HepG2 (cell line): Measurements from ENCODE around the gene TSG101. TPM values are rescaled to one million over a fixed set of nuclear protein-coding genes. Genes with fewer than 3 reads are reported as not detected.

Experiments
- ATAC-seq: fragments of 200-7000 bp; cut with Tn5 transposase; 3 replicates; pipeline ENCODE4 v1.9.1; 2020; ENCODE audit warnings: mild to moderate bottlenecking, moderate library complexity
- BruUV-seq: library from RNA; stranded (reverse); fragments of 400-500 nt; replicated peaks from 2 replicates; lab custom pipeline; 2021; lab: Mats Ljungman, UMichigan
- CTCF ChIA-PET: fragments of 300-600 bp; formaldehyde crosslinking; extraction: SDS; loops from one replicate; lab custom pipeline; 2021; ENCODE audit warnings: low total read pairs, inconsistent platforms, low intra/inter-chr PET ratio; lab: Yijun Ruan, JAX
- POLR2A ChIA-PET: fragments of 350-600 bp; sonication (Branson Sonifier 250); formaldehyde crosslinking; loops from one replicate; lab custom pipeline; 2020; ENCODE audit warnings: antibody characterized with exemption, inconsistent platforms; lab: Yijun Ruan, JAX
- DNase-seq: peaks from one replicate; pipeline ENCODE4 v3.0.0-alpha.2; 2015; ENCODE audit warnings: low spot score
- FAIRE-seq: peaks from 3 replicates; lab custom pipeline; 2011; peaks lifted over from hg19 to GRCh38; lab: Jason Lieb, UNC
- H2AFZ ChIP-seq: one replicate; pipeline ENCODE4 v1.6.1; 2011; ENCODE audit warnings: low read length, inconsistent platforms
- H3K27ac ChIP-seq: fragments of 300-600 bp; 3 replicates; pipeline ENCODE4 v1.8.0; 2011; ENCODE audit warnings: mixed run types, mild to moderate bottlenecking, mixed read lengths, low read length, inconsistent platforms; ENCODE audit not compliant: insufficient read depth; ENCODE audit errors: extremely low read length
- H3K27me3 ChIP-seq, 2 experiments: fragments of 200-600 bp in 1 of 2; 2 replicates in 1 of 2; 3 replicates in 1 of 2; pipeline versions ENCODE4 v1.6.0 to v1.8.0; 2011; ENCODE audit warnings: low read length in 2 of 2, mild to moderate bottlenecking in 2 of 2, moderate library complexity in 2 of 2, inconsistent platforms in 1 of 2; ENCODE audit not compliant: insufficient read depth in 2 of 2, control insufficient read depth in 1 of 2
- H3K36me3 ChIP-seq, 2 experiments: fragments of 200-600 bp in 1 of 2; replicated peaks in 1 of 2; 2 replicates in 1 of 2; 3 replicates in 1 of 2; pipeline versions ENCODE4 v1.5.1 to v1.8.0; 2011; ENCODE audit warnings: low read length in 2 of 2, inconsistent platforms in 1 of 2; ENCODE audit not compliant: insufficient read depth in 2 of 2, control insufficient read depth in 1 of 2
- H3K4me1 ChIP-seq: 2 replicates; pipeline ENCODE4 v1.5.1; 2012; ENCODE audit warnings: low read length, inconsistent platforms; ENCODE audit not compliant: insufficient read depth
- H3K4me2 ChIP-seq: 2 replicates; pipeline ENCODE4 v1.6.0; 2011; ENCODE audit warnings: low read depth, low read length, inconsistent platforms
- H3K4me3 ChIP-seq, 3 experiments: fragments of 200-600 bp in 1 of 3; sonication (generic), shearing (Covaris generic) in 1 of 3; replicated peaks in 1 of 3; 2 replicates each; pipeline ENCODE4 v1.5.1; 2011 to 2016; ENCODE audit warnings: low read length in 3 of 3, inconsistent platforms in 2 of 3, low read depth in 2 of 3, mild to moderate bottlenecking in 2 of 3, control low read depth in 1 of 3, mixed read lengths in 1 of 3; ENCODE audit not compliant: insufficient read depth in 1 of 3
- H3K79me2 ChIP-seq: one replicate; pipeline ENCODE4 v1.6.1; 2011; ENCODE audit warnings: low read length, inconsistent platforms; ENCODE audit not compliant: insufficient read depth
- H3K9ac ChIP-seq: 2 replicates; pipeline ENCODE4 v1.6.0; 2011; ENCODE audit warnings: mild to moderate bottlenecking, low read depth, low read length, inconsistent platforms; ENCODE audit not compliant: insufficient read depth
- H3K9me3 ChIP-seq: 2 replicates; pipeline ENCODE4 v1.5.1; 2012; ENCODE audit warnings: mild to moderate bottlenecking, low read length
- H4K20me1 ChIP-seq: 2 replicates; pipeline ENCODE4 v1.6.0; 2011; ENCODE audit warnings: inconsistent platforms, mild to moderate bottlenecking, low read length, moderate library complexity; ENCODE audit not compliant: insufficient read depth
- AGO2 ChIP-seq: fragments of 200-400 bp; formaldehyde crosslinking; optimal IDR thresholded peaks from 2 replicates; pipeline ENCODE3; 2017; ENCODE audit warnings: mild to moderate bottlenecking, low read depth, low read length, moderate library complexity
- BCLAF1 ChIP-seq: fragments of 450-650 bp; IDR thresholded peaks from 2 replicates; pipeline ENCODE4 v1.6.1; 2017; ENCODE audit warnings: mild to moderate bottlenecking
- HOXA3 ChIP-seq: sonication (generic); formaldehyde crosslinking; IDR thresholded peaks from 2 replicates; pipeline ENCODE4 v1.5.0; 2020; ENCODE audit warnings: missing genetic modification reagents
- KDM4B ChIP-seq: sonication (generic); formaldehyde crosslinking; IDR thresholded peaks from 2 replicates; pipeline ENCODE4 v1.4.0; 2020; ENCODE audit warnings: missing genetic modification reagents
- NFKBIZ ChIP-seq: IDR thresholded peaks from 2 replicates; pipeline ENCODE4 v1.6.1; 2018; ENCODE audit warnings: missing genetic modification reagents, missing compliant biosample characterization
- NFYB ChIP-seq: sonication (generic); formaldehyde crosslinking; IDR thresholded peaks from 2 replicates; pipeline ENCODE4 v1.4.0; 2020; ENCODE audit warnings: missing genetic modification reagents
- NR1H2 ChIP-seq: sonication (generic); formaldehyde crosslinking; IDR thresholded peaks from 2 replicates; pipeline ENCODE4 v1.8.1; 2022; ENCODE audit warnings: low read depth, missing genetic modification reagents, borderline replicate concordance
- PHB2 ChIP-seq: fragments of 450-650 bp; IDR thresholded peaks from 2 replicates; pipeline ENCODE4 v1.6.1; 2018; ENCODE audit not compliant: partially characterized antibody
- PTBP1 ChIP-seq: fragments of 200-400 bp; formaldehyde crosslinking; IDR thresholded peaks from 2 replicates; pipeline ENCODE4 v1.6.1; 2018; ENCODE audit warnings: low read length, low read depth; ENCODE audit not compliant: poor library complexity, severe bottlenecking
- RFX3 ChIP-seq: IDR thresholded peaks from 2 replicates; pipeline ENCODE4 v1.6.1; 2016; ENCODE audit warnings: missing biosample characterization, missing genetic modification reagents
- SMAD1 ChIP-seq: sonication (generic); formaldehyde crosslinking; IDR thresholded peaks from 2 replicates; pipeline ENCODE4 v1.4.0; 2020; ENCODE audit warnings: missing genetic modification reagents, low read depth, mild to moderate bottlenecking, borderline replicate concordance
- SPEN ChIP-seq: sonication (generic); formaldehyde crosslinking; IDR thresholded peaks from 2 replicates; pipeline ENCODE4 v1.5.1; 2020; ENCODE audit warnings: low read depth, mild to moderate bottlenecking, missing genetic modification reagents
- THAP8 ChIP-seq: sonication (generic); formaldehyde crosslinking; IDR thresholded peaks from 2 replicates; pipeline ENCODE4 v1.5.1; 2020; ENCODE audit warnings: missing genetic modification reagents, mild to moderate bottlenecking, borderline replicate concordance
- THAP9 ChIP-seq: sonication (generic); formaldehyde crosslinking; IDR thresholded peaks from 2 replicates; pipeline ENCODE4; 2020; ENCODE audit warnings: missing genetic modification reagents, mild to moderate bottlenecking, borderline replicate concordance
- THYN1 ChIP-seq: sonication (generic); formaldehyde crosslinking; IDR thresholded peaks from 2 replicates; pipeline ENCODE4 v1.8.1; 2023; ENCODE audit warnings: low read depth, mild to moderate bottlenecking, moderate library complexity, missing genetic modification reagents, borderline replicate concordance
- TIGD3 ChIP-seq: sonication (generic); formaldehyde crosslinking; IDR thresholded peaks from 2 replicates; pipeline ENCODE4 v1.5.1; 2020; ENCODE audit warnings: mild to moderate bottlenecking, missing genetic modification reagents, borderline replicate concordance
- TP53 ChIP-seq: sonication (generic); formaldehyde crosslinking; conservative IDR thresholded peaks from 2 replicates; pipeline ENCODE4 v1.4.0; 2020; ENCODE audit warnings: missing genetic modification reagents
- ZNF33A ChIP-seq: sonication (generic); formaldehyde crosslinking; IDR thresholded peaks from 2 replicates; pipeline ENCODE4 v1.5.1; 2020; ENCODE audit warnings: missing genetic modification reagents, mild to moderate bottlenecking, moderate library complexity, borderline replicate concordance
- ZNF570 ChIP-seq: sonication (generic); formaldehyde crosslinking; IDR thresholded peaks from 2 replicates; pipeline ENCODE4 v1.4.0; 2020; ENCODE audit warnings: mild to moderate bottlenecking, missing genetic modification reagents, borderline replicate concordance
- WGBS: methylation state at CpG from one replicate; pipeline ENCODE4 v1.1.6; 2017; ENCODE audit warnings: low lambda C conversion rate; 5-methylcytosine and 5-hydroxymethylcytosine counted together
- in situ Hi-C: cut with HindIII; loops from 2 replicates; pipeline ENCODE4 v1.10.0; 2017; ENCODE audit warnings: low pct_unique_long_range_greater_than_20kb; ENCODE audit not compliant: extremely low pct_ligation_motif_present
- intact Hi-C: fragments of 100-400 bp; cut with micrococcal nuclease; formaldehyde crosslinking; loops from one replicate; pipeline ENCODE4 v1.10.0; 2022; ENCODE audit not compliant: unreplicated experiment
- polyA plus RNA-seq, 8 experiments: library from polyadenylated mRNA; depleted of rRNA in 3 of 8; stranded (reverse) in 7 of 8; unstranded in 1 of 8; fragments of >200 nt; fragmentation: Illumina TruSeq in 4 of 8; extraction: Trizol in 4 of 8; gene quantifications; 2 replicates each; pipeline versions ENCODE4 v1.2.1 to v1.2.3, GENCODE V29; 2011 to 2016; ENCODE audit warnings: low read depth in 4 of 8, missing spikeins in 1 of 8, mixed read lengths in 1 of 8; ENCODE audit not compliant: insufficient read depth in 1 of 8
- total RNA-seq, 5 experiments: library from RNA; depleted of rRNA; stranded (reverse); fragments of >200 nt; fragmentation: Illumina TruSeq; extraction: Trizol; gene quantifications; 2 replicates each; pipeline ENCODE4 v1.2.3, GENCODE V29; 2016; ENCODE audit warnings: low read depth in 1 of 5

The TSG101 gene
- total and polyA plus RNA-seq, 2 of the 13 experiments (the other 11 are each of a cell fraction or from before 2014, with no cell fraction given) = 69.3 to 206 TPM

- in situ Hi-C loops = no loop called here
- TF ChIP-seq AGO2 (no peak), ZNF33A (no peak), THAP8 (CRISPR knock-in tag) (no peak), THYN1 (CRISPR knock-in tag) (no peak), THAP9 (CRISPR knock-in tag) (no peak), NFKBIZ (CRISPR knock-in tag) (no peak), ZNF570 (CRISPR knock-in tag) (no peak), PTBP1 (no peak), PHB2 (no peak), TP53 (CRISPR knock-in tag) (no peak), TIGD3 (CRISPR knock-in tag) (no peak), BCLAF1 (no peak), NFYB (no peak), NR1H2 (CRISPR knock-in tag) (no peak), KDM4B (CRISPR knock-in tag) (no peak), SMAD1 (CRISPR knock-in tag) (no peak), SPEN (CRISPR knock-in tag) (no peak), HOXA3 (CRISPR knock-in tag) (no peak), RFX3 (CRISPR knock-in tag) (no peak)
These were observed 88.1 kb downstream of the TSG101 start for GRCh38 chr11:18438691-18439090.

More at GRCh38 chr11:18438691-18439090, 88.1 kb downstream of the TSG101 start:
- Histone ChIP-seq H3K9me3 (no peaks in the 10 kb centered on the region), H3K27ac (no peak overlapping the region), H3K4me3 (no peak overlapping the region), H3K27me3 (0 out of 5 replicates have a peak, but pooled peaks cover 0 to 3% of the 10 kb centered on the region in 2 experiments), H3K9ac (no peak overlapping the region), H3K79me2 (no peaks in the 10 kb centered on the region), H4K20me1 (no peaks in the 10 kb centered on the region), H2AFZ (no peak overlapping the region), H3K4me2 (no peak overlapping the region), H3K4me1 (no peaks in the 10 kb centered on the region), H3K36me3 (no peaks in the 10 kb centered on the region)
- ATAC-seq (no peak), FAIRE-seq (no peak), DNase-seq (no peak)
- ChIA-PET CTCF (no interaction called here), POLR2A (no interaction called here)
- intact Hi-C loops = no loop called here
- 47% methylated on average over 2 of the region's 2 CpGs for WGBS
- BruUV-seq = no TSS peak
